ENCODE data around the gene ITGB8.

Gene ITGB8

DNA sequence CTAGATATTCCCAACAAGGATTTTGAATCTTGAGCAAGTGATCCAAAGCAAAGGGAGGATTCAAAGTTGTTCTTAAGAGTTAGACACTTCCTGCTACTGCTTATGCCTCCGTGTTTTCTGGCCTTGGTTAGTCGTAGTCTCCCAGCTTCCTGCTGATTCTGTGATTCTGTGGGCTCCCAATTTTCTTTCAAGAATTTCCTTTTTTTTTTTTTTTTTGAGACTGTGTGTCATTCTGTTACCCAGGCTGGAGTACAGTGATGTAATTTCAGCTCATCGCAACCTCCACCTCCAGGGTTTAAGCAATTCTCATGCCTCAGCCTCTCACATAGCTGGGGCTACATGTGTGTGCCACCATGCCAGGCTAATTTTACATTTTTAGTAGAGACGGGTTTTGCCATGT is 4.4 kb upstream of the ITGB8 start:
- H3K27ac ChIP-seq, result no peak overlapping the region
- H3K36me3 ChIP-seq (ENCODE audit: insufficient read depth, low read length), result no peaks in the 10 kb centered on the region
- no peak for TF ChIP-seq FOXP2 (optimal IDR thresholded peaks at IDR 0.05; ENCODE audit: control extremely low read depth, extremely low read length, insufficient read depth)
- TF ChIP-seq POLR2AphosphoS5 (IDR thresholded peaks at IDR 0.05; ENCODE audit: borderline replicate concordance, low read depth, low read length), result no peak
- no peak for TF ChIP-seq EZH2 (IDR thresholded peaks at IDR 0.05)
- DNase-seq (ENCODE audit: low read depth, low spot score), result no peak
- H3K4me3 ChIP-seq, result no peak overlapping the region
- H3K9me3 ChIP-seq (ENCODE audit: low read depth, low read length), result no peaks in the 10 kb centered on the region
- H3K9ac ChIP-seq (ENCODE audit: insufficient read length), result no peak overlapping the region

DNA sequence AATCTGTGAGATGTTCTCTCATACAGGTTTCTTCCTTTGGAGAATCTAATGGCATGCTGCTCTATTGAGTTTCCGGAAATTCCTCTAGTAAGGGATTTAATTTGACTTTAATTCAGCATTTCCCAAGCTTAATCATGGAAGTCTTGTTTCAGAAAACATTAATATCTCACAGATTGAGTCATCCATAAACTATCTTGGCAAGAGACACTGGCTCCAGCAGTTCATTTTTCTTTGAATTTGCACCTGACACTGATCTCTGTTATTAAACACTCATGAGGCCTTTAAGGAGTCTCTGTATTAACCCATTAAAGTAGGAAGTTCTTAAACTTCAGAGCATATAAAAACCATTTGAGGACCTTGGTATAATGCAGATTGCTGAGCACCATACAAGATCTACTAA is 3.6 kb upstream of the ITGB8 start:
- no peaks in the 10 kb centered on the region for H3K9me3 ChIP-seq (ENCODE audit: low read depth, low read length)
- no peak overlapping the region for H3K9ac ChIP-seq (ENCODE audit: insufficient read length)
- no peak overlapping the region for H3K27ac ChIP-seq
- H3K4me3 ChIP-seq, result no peak overlapping the region
- TF ChIP-seq POLR2AphosphoS5 (IDR thresholded peaks at IDR 0.05; ENCODE audit: borderline replicate concordance, low read depth, low read length), result no peak
- no peak for TF ChIP-seq EZH2 (IDR thresholded peaks at IDR 0.05)
- no peak for TF ChIP-seq FOXP2 (optimal IDR thresholded peaks at IDR 0.05; ENCODE audit: control extremely low read depth, extremely low read length, insufficient read depth)
- no peak for DNase-seq (ENCODE audit: low read depth, low spot score)
- no peaks in the 10 kb centered on the region for H3K36me3 ChIP-seq (ENCODE audit: insufficient read depth, low read length)

DNA sequence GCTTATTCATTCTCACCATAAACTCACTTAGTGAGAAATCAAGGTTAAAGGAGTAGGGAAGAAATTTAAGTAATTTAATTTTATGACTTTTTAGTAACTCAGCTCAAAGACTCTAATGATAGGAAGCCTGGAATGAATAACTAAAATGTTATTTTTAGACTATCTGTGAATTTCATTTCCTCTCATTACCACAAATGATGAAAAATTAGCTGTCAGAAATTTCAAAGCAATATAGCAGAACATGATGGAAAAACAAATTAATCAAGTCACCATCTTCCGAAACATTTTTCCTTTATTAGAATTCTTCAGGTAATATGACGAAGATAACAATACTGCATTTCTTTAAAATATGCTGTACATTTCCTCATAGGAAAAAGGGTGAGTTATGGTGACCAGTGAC is 2.7 kb upstream of the ITGB8 start:
- Histone ChIP-seq H3K4me3 (no peak overlapping the region), H3K27ac (no peak overlapping the region)
- TF ChIP-seq FOXP2 (optimal IDR thresholded peaks at IDR 0.05; ENCODE audit: control extremely low read depth, extremely low read length, insufficient read depth), result no peak
- TF ChIP-seq POLR2AphosphoS5 (IDR thresholded peaks at IDR 0.05; ENCODE audit: borderline replicate concordance, low read depth, low read length), result no peak
- no peak for TF ChIP-seq EZH2 (IDR thresholded peaks at IDR 0.05)

DNA sequence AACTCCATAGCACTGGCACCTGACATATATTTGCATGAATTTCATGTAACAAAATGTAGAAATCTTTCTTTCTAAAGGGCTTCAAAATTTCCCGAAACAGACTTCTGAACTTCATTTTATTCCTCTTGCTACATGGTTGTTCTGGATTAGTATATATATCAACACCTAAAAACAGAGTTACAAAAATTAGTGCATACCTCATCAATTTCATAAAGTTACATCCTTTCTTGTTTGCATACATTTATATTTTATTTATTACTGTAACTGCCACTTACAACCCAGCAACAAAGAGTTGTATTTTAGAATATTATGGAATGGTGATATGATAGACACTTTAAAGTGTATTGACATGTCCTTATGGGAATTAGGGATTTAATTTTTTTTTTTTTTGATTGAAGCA is 2.0 kb upstream of the ITGB8 start:
- H3K9me3 ChIP-seq (ENCODE audit: low read depth, low read length), result no peaks in the 10 kb centered on the region
- H3K4me3 ChIP-seq, result no peak overlapping the region
- no peaks in the 10 kb centered on the region for H3K36me3 ChIP-seq (ENCODE audit: insufficient read depth, low read length)
- DNase-seq (ENCODE audit: low read depth, low spot score), result no peak
- no peak overlapping the region for H3K9ac ChIP-seq (ENCODE audit: insufficient read length)
- TF ChIP-seq POLR2AphosphoS5 (IDR thresholded peaks at IDR 0.05; ENCODE audit: borderline replicate concordance, low read depth, low read length), result no peak
- no peak for TF ChIP-seq FOXP2 (optimal IDR thresholded peaks at IDR 0.05; ENCODE audit: control extremely low read depth, extremely low read length, insufficient read depth)
- no peak for TF ChIP-seq EZH2 (IDR thresholded peaks at IDR 0.05)
- no peak overlapping the region for H3K27ac ChIP-seq

More for the DNA sequence above, 2.7 kb upstream of the ITGB8 start:
- no peak for DNase-seq (ENCODE audit: low read depth, low spot score)
- no peaks in the 10 kb centered on the region for H3K9me3 ChIP-seq (ENCODE audit: low read depth, low read length)
- no peak overlapping the region for H3K9ac ChIP-seq (ENCODE audit: insufficient read length)
- no peaks in the 10 kb centered on the region for H3K36me3 ChIP-seq (ENCODE audit: insufficient read depth, low read length)

DNA sequence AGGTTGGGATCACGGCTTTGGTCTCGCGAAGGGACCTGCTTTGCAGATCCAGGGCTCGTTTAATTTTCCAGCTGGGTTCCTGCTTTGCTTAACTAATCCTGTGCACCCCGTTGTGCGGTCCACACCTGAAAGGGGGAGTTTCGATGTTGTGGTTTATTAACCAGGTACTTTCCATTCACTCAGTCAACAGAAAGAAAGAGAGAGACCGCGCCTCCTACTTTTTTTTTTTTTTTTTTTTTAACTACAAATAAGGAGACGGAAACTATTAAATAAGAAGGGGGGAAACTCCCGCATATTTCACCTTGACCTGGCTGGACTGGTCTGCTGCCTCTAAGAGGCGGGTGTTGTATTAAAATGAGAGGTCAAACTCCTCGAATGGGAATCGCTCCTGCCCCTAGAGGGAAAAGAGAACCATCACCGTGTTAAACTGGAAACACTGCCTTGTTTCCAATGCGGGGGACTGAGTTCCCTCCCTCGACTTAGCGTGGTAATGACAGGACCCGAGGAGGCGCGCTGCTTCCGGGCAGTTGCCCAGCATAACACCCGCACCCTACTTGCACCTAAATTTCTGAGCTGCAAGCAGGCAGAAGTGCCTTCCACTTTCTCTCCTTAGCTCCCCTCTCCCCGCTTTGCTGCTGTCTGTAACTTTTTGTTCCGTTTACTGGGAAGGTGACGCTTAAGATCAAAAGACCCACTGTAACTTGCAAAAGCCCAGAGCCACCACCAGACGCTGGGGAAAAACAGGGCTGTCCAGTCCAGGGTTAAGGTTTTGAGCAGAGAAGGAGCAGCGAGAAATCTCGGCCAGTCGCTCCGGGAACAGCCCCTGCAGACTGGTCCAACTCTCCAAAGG is 1.1 kb upstream of the ITGB8 start:
- H3K27ac ChIP-seq, result no peak overlapping the region
- no peaks in the 10 kb centered on the region for H3K36me3 ChIP-seq (ENCODE audit: insufficient read depth, low read length)
- H3K9me3 ChIP-seq (ENCODE audit: low read depth, low read length), result no peaks in the 10 kb centered on the region
- peak overlapping the region; percentile 87 for H3K9ac ChIP-seq (ENCODE audit: insufficient read length)
- DNase-seq (ENCODE audit: low read depth, low spot score), result no peak
- H3K4me3 ChIP-seq, result peak overlapping the region; percentile 87
- TF ChIP-seq FOXP2 (optimal IDR thresholded peaks at IDR 0.05; ENCODE audit: control extremely low read depth, extremely low read length, insufficient read depth) (no peak), POLR2AphosphoS5 (IDR thresholded peaks at IDR 0.05; ENCODE audit: borderline replicate concordance, low read depth, low read length) (no peak), EZH2 (IDR thresholded peaks at IDR 0.05) (no peak)

DNA sequence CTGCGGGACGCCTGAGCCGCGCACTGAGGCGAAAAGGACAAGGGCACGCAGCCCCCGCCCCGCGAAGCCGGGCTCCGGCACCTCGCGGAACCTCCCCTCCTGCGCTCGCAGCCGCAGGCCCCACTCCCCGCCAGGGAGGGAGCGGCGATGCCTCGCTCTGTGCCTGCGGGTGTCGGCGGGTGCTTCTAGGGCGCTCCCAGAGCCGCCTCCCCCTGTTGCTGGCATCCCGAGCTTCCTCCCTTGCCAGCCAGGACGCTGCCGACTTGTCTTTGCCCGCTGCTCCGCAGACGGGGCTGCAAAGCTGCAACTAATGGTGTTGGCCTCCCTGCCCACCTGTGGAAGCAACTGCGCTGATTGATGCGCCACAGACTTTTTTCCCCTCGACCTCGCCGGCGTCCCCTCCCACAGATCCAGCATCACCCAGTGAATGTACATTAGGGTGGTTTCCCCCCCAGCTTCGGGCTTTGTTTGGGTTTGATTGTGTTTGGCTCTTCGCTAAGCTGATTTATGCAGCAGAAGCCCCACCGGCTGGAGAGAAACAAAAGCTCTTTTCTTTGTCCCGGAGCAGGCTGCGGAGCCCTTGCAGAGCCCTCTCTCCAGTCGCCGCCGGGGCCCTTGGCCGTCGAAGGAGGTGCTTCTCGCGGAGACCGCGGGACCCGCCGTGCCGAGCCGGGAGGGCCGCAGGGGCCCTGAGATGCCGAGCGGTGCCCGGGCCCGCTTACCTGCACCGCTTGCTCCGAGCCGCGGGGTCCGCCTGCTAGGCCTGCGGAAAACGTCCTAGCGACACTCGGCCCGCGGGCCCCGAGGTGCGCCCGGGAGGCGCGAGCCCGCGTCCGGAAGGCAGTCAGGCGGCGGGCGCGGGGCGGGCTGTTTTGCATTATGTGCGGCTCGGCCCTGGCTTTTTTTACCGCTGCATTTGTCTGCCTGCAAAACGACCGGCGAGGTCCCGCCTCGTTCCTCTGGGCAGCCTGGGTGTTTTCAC is 519 bp downstream of the ITGB8 start:
- Histone ChIP-seq H3K9ac (ENCODE audit: insufficient read length) (peak overlapping the region; percentile 87), H3K9me3 (ENCODE audit: low read depth, low read length) (no peaks in the 10 kb centered on the region), H3K4me3 (peak overlapping the region; percentile 87), H3K36me3 (ENCODE audit: insufficient read depth, low read length) (no peaks in the 10 kb centered on the region), H3K27ac (no peak overlapping the region)
- no peak for TF ChIP-seq EZH2 (IDR thresholded peaks at IDR 0.05)
- no peak for DNase-seq (ENCODE audit: low read depth, low spot score)

DNA sequence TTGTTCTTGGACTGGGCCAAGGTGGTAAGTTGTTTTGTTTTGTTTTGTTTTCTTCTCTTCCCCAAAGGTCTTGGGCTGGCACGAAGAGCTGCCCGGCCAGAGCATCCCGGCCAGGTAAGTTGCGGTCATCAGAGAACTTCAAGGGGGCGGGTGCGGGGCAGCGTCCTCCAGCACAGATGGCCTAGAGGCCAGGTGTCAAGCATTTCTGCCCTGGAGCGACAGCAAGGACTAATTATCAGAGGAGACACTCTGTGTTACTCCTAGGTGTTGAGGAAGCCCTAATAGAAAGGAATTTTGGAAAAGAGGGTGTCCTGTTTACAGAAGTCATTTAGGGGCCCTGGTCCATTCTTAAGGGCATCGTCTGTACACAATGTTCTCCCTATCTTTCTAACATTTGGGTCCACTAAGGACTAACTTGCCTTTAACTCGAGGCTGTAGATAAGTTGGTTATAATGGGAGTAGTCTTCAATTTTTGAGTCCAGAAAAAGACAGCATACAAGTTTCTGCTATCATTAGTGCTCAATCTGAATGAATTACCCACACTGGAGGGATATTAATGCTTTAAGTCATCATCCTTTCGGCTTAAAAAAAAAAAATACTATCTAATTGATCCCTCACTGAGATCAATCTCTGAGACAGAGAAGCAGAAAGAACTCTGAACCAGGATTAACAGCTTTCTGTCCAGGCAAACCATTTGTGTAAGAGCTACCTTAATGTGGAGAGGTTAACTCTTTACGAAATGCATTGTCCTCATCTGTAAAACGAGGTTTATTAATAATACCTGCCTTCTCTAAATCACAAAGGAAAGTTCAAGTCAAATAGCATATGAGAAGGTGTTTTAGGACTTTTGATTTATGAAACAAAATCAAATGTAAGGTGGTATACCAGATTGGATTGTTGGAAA is 1.5 kb downstream of the ITGB8 start:
- DNase-seq (ENCODE audit: low read depth, low spot score), result no peak

More for the DNA sequence above, 1.5 kb downstream of the ITGB8 start:
- Histone ChIP-seq H3K9me3 (ENCODE audit: low read depth, low read length) (no peaks in the 10 kb centered on the region), H3K27ac (no peak overlapping the region), H3K9ac (ENCODE audit: insufficient read length) (no peak overlapping the region), H3K36me3 (ENCODE audit: insufficient read depth, low read length) (no peaks in the 10 kb centered on the region), H3K4me3 (peak overlapping the region; percentile 87)
- TF ChIP-seq EZH2 (IDR thresholded peaks at IDR 0.05), result no peak
- TF ChIP-seq FOXP2 (optimal IDR thresholded peaks at IDR 0.05; ENCODE audit: control extremely low read depth, extremely low read length, insufficient read depth), result no peak
- no peak for TF ChIP-seq POLR2AphosphoS5 (IDR thresholded peaks at IDR 0.05; ENCODE audit: borderline replicate concordance, low read depth, low read length)

All from SK-N-MC (cell line).